ENCODE measurements around the gene MARCHF10. TPM values are rescaled to one million over a fixed set of nuclear protein-coding genes. Genes with fewer than 3 reads are reported as not detected.

The MARCHF10 gene
- total RNA-seq, 2 donors from 2014 or later = 29.7 TPM; not detected in 1

DNA sequence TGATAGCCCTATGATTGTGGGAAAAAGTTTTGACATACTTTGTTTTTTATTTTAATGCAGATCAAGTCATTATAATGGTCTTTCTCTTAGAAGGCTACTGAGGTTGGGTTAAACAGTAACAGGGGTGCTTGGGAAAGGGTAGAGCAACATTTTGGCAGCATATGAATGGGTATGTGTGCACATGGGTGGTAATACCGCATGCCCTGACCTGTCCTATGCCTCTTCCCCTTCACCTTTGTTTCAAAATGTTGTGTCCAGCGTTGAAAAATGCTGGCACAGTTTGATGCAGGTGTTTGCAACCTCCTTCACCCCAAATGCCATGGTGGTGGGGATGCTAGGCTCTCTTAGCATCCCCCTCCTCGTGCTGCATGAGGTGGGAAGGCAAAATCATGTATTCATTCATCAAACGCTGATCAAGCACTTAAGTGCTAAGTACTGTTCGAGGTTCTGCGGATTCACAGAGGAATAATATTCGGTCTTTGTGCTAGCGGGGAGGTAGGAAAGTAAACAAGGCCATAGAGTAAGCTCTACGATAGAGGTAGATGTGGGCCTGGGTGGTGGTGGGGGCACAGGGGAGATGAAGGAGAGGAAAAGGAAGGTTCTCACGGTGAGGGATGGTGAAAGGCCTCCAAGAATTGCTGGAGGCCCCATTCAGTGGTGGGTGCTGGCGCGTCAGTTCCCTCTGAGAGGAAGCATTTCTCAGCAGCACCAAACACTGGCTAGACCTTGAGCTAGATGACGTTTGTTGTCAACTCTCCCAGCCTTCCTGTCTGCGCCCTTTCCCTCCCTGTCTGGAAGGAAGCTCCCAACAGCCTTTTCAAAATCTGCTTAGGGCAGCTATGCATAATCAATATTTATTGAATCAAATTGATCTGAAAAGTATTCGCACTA lies 13.3 kb upstream of the MARCHF10 start:
- WGBS = 78% methylated on average over 15 of the region's 15 CpGs
- no peak for TF ChIP-seq CTCF (IDR thresholded peaks at IDR 0.05)
- no peak for TF ChIP-seq POLR2A (IDR thresholded peaks at IDR 0.05)
- no peak for TF ChIP-seq POLR2AphosphoS5 (IDR thresholded peaks at IDR 0.05)
- intact Hi-C loops (cut with DNase I) = no loop called here
- DNase-seq (ENCODE audit: low spot score) = no peak
- no peaks in the 10 kb centered on the region for H3K27me3 ChIP-seq (replicated peaks; ENCODE audit: insufficient read depth)
- H3K4me1 ChIP-seq (replicated peaks) = no peaks in the 10 kb centered on the region
- no peaks in the 10 kb centered on the region for H3K36me3 ChIP-seq
- H3K4me3 ChIP-seq = no peak overlapping the region
- no peak overlapping the region for H3K27ac ChIP-seq
- H3K9me3 ChIP-seq = no peaks in the 10 kb centered on the region

DNA sequence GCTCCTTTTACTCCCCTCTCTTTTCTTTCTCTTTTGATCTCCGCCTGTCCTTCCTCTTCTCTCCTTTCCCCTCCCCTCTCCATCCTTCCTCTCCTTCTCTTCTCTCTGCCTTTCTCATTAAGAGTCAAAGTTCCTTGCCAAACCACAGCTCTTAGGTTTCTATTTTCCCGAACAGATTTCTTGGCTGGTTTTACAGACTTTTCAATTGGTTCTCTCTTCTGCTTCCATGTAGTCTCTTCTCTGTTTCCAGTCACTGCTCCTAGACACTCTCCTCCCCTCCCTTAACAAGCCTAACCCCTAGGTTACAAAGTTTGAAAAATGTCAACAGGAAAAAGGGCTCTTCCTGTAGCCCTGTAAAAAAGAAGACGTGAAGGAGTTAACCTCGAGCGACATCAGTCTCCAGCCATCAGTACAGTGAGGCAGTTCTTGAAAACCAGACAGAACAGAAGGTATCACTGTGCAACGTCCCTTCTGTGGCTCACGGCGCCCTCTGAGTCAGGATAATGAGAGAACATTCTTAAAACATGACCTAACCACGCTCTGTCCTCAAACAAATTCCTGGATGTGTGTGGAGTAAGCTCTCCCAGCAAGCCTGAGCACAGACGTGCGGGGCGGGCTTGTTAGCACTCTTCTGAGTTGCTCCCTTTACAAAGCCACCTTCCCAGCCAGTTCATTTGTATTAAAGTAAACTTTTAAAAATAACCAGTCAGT lies 11.6 kb upstream of the MARCHF10 start:
- no peaks in the 10 kb centered on the region for H3K36me3 ChIP-seq
- H3K4me1 ChIP-seq (replicated peaks) = no peaks in the 10 kb centered on the region
- H3K27me3 ChIP-seq (replicated peaks; ENCODE audit: insufficient read depth) = no peaks in the 10 kb centered on the region
- 5% methylated on average over 12 of the region's 12 CpGs for WGBS
- H3K9me3 ChIP-seq = no peaks in the 10 kb centered on the region
- H3K27ac ChIP-seq = peak overlapping the region; percentile 32 to 64
- no peak overlapping the region for H3K4me3 ChIP-seq
- intact Hi-C loops (cut with DNase I) = loop anchor here (10.0 kb wide), 1 partner anchor 115 kb away; no protein-coding TSS in a partner anchor
- TF ChIP-seq POLR2A (IDR thresholded peaks at IDR 0.05) (no peak), POLR2AphosphoS5 (IDR thresholded peaks at IDR 0.05) (peak; percentile 93)
- DNase-seq (ENCODE audit: low spot score) = peak; percentile 85

DNA sequence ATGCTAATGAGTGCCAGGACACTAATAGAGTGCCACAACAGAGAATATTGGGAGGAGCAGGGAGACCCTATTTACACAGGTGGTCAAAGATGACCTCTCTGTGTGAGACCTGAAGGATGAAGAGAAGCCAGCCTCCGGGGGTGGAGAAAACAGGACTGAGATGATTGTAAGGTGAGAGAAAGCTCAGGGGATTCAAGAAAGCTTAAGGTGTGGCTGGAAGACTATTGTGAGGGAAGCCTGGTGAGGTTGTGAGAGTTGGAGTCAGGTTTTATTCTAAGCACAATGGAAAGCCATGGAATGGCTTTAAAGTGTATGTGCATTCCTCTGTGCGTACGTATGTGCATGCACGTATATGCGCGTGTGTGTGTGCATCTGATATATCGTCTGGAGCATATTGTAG lies 10.4 kb upstream of the MARCHF10 start:
- intact Hi-C loops (cut with DNase I) = loop anchor here (10.0 kb wide), 1 partner anchor 114 kb away; no protein-coding TSS in a partner anchor
- Histone ChIP-seq H3K4me1 (replicated peaks) (no peaks in the 10 kb centered on the region), H3K36me3 (no peaks in the 10 kb centered on the region), H3K27ac (no peak overlapping the region), H3K27me3 (replicated peaks; ENCODE audit: insufficient read depth) (no peaks in the 10 kb centered on the region), H3K4me3 (no peak overlapping the region), H3K9me3 (no peaks in the 10 kb centered on the region)
- TF ChIP-seq CTCF (IDR thresholded peaks at IDR 0.05) (no peak), POLR2AphosphoS5 (IDR thresholded peaks at IDR 0.05) (no peak), POLR2A (IDR thresholded peaks at IDR 0.05) (no peak)
- no peak for DNase-seq (ENCODE audit: low spot score)
- WGBS = 94% methylated on average over 7 of the region's 7 CpGs

DNA sequence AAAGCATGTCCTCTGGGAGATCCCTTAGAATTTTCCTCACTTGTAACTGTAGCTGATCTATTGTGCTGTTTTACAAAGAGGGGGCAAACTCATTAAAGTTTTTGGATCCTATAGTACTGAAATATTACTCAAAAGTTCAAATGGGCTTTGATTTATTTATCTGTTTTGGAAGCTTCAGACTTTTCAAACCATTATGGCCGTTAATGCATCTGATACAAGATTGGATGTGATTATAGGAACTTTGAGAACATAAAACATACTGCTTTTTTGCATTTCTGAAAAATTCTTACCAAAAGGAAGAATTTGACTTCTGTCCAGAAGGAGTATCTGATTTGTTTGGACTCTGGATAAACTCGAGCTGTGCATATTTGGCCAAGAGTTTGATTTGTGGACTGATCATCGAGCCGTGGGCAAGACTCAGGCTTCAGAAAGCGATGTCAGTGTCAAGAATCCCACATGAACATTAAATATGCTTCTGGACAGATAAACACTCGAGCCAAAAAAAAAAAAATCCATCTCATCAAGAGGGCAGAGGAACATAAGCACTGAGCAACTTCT lies 8.2 kb upstream of the MARCHF10 start:
- Histone ChIP-seq H3K27me3 (replicated peaks; ENCODE audit: insufficient read depth) (no peaks in the 10 kb centered on the region), H3K4me1 (replicated peaks) (no peaks in the 10 kb centered on the region), H3K36me3 (no peaks in the 10 kb centered on the region), H3K27ac (no peak overlapping the region), H3K4me3 (no peak overlapping the region), H3K9me3 (no peaks in the 10 kb centered on the region)
- no peak for TF ChIP-seq POLR2AphosphoS5 (IDR thresholded peaks at IDR 0.05)
- TF ChIP-seq CTCF (IDR thresholded peaks at IDR 0.05) = no peak
- no peak for TF ChIP-seq POLR2A (IDR thresholded peaks at IDR 0.05)
- no peak for DNase-seq (ENCODE audit: low spot score)
- intact Hi-C loops (cut with DNase I) = loop anchor here (10.0 kb wide), 1 partner anchor 112 kb away; no protein-coding TSS in a partner anchor
- WGBS = 32% methylated on average over 6 of the region's 6 CpGs

DNA sequence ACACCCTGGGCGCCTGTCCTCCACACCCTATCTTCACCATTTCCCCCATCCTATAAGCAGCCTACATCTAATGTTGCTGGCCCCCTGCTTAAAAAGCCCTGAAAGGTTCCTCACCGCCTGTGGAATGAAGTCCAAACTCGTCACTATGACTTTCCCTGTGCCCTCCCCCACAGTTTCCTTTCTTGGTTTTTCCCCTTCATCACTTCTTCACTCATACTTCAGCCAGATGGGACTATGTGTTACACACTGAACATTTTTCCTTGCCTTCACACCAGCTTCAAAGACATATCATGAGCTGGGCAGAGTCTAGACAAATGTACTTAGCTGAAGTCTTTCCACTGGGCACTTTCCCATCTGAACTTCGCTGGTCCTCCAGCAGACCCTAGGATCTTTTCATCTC lies 1.5 kb upstream of the MARCHF10 start:
- Histone ChIP-seq H3K27ac (no peak overlapping the region), H3K9me3 (no peaks in the 10 kb centered on the region), H3K36me3 (no peaks in the 10 kb centered on the region), H3K27me3 (replicated peaks; ENCODE audit: insufficient read depth) (no peaks in the 10 kb centered on the region), H3K4me3 (no peak overlapping the region), H3K4me1 (replicated peaks) (no peaks in the 10 kb centered on the region)
- intact Hi-C loops (cut with DNase I) = loop anchor here (10.0 kb wide), 1 partner anchor 105 kb away; no protein-coding TSS in a partner anchor
- DNase-seq (ENCODE audit: low spot score) = no peak
- TF ChIP-seq POLR2AphosphoS5 (IDR thresholded peaks at IDR 0.05) (no peak), POLR2A (IDR thresholded peaks at IDR 0.05) (no peak), CTCF (IDR thresholded peaks at IDR 0.05) (no peak)
- 93% methylated on average over 4 of the region's 4 CpGs for WGBS
